ENCODE results near the gene STK32B.
"Not testable (repeated sequence)": the region's sequence is repeated elsewhere in the genome, so short reads cannot be mapped to it uniquely, and the experiment has no call there.

The STK32B gene

GRCh38 chr4:5283837-5284236 lies 232.6 kb downstream of the STK32B start:
- Histone ChIP-seq H3K4me1 (no peaks in the 10 kb centered on the region), H3K27me3 (peaks cover 3% of the 10 kb centered on the region; the same call in 1 of the 2 replicates), H3K4me3 (ENCODE audit: low read depth, low read length) (no peak overlapping the region), H3K36me3 (no peaks in the 10 kb centered on the region), H3K9me3 (no peaks in the 10 kb centered on the region)
- TF ChIP-seq CTCF (IDR thresholded peaks at IDR 0.05; ENCODE audit: low read depth, low read length) = no peak
- DNase-seq = no peak

- H3K27me3 ChIP-seq = peaks cover 4% of the 10 kb centered on the region; the same call in 1 of the 2 replicates
- no peaks in the 10 kb centered on the region for H3K9me3 ChIP-seq
- H3K4me3 ChIP-seq (ENCODE audit: low read depth, low read length) = no peak overlapping the region
- no peaks in the 10 kb centered on the region for H3K4me1 ChIP-seq
- TF ChIP-seq CTCF (IDR thresholded peaks at IDR 0.05; ENCODE audit: low read depth, low read length) = no peak
- DNase-seq = no peak
- H3K36me3 ChIP-seq = no peaks in the 10 kb centered on the region
These were observed 233.2 kb downstream of the STK32B start for GRCh38 chr4:5284517-5284916.

- 0 out of 2 replicates have a peak, but pooled peaks cover 4% of the 10 kb centered on the region for H3K27me3 ChIP-seq
- H3K9me3 ChIP-seq = no peaks in the 10 kb centered on the region
- DNase-seq = no peak
- no peaks in the 10 kb centered on the region for H3K36me3 ChIP-seq
- no peak for TF ChIP-seq CTCF (IDR thresholded peaks at IDR 0.05; ENCODE audit: low read depth, low read length)
- no peaks in the 10 kb centered on the region for H3K4me1 ChIP-seq
- H3K4me3 ChIP-seq (ENCODE audit: low read depth, low read length) = no peak overlapping the region
These were observed 240.8 kb downstream of the STK32B start for GRCh38 chr4:5292101-5292500.

- not testable (repeated sequence) for H3K36me3 ChIP-seq, H3K4me1 ChIP-seq, H3K27me3 ChIP-seq
These were observed 246.9 kb downstream of the STK32B start for GRCh38 chr4:5298000-5298787.

DNA sequence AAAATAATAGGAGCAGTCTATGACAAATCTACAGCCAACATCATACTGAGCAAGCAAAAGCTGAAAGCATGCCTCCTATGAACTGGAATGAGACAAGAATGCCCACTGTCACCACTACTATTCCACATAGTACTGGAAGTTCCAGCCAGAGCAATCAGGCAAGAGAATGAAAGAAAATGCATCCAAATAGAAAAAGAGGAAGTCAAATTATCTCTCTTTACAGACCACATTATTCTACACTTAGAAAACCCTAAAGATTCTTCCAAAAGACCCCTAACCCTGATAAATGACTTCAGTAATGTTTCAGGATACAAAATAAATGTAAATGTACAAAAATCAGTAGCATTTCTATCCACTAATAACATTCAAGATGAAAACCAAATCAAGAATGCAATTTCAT lies 249.0 kb downstream of the STK32B start:
- H3K9me3 ChIP-seq = no peaks in the 10 kb centered on the region
- TF ChIP-seq CTCF (IDR thresholded peaks at IDR 0.05; ENCODE audit: low read depth, low read length) = no peak
- no peak overlapping the region for H3K4me3 ChIP-seq (ENCODE audit: low read depth, low read length)
- no peaks in the 10 kb centered on the region for H3K36me3 ChIP-seq
- no peaks in the 10 kb centered on the region for H3K27me3 ChIP-seq
- H3K4me1 ChIP-seq = no peaks in the 10 kb centered on the region
- DNase-seq = no peak

More at GRCh38 chr4:5298000-5298787, 246.9 kb downstream of the STK32B start:
- H3K9me3 ChIP-seq; DNase-seq; H3K4me3 ChIP-seq (ENCODE audit: low read depth, low read length): not testable (repeated sequence)

- H3K27me3 ChIP-seq = no peaks in the 10 kb centered on the region
- no peaks in the 10 kb centered on the region for H3K36me3 ChIP-seq
- no peaks in the 10 kb centered on the region for H3K9me3 ChIP-seq
- peak; percentile 15 for DNase-seq
- peak overlapping the region; percentile 29 for H3K4me3 ChIP-seq (ENCODE audit: low read depth, low read length)
- TF ChIP-seq CTCF (IDR thresholded peaks at IDR 0.05; ENCODE audit: low read depth, low read length) = peak; percentile 41; the same call in 1 of the 2 replicates
- H3K4me1 ChIP-seq = no peaks in the 10 kb centered on the region
These were observed 256.6 kb downstream of the STK32B start for GRCh38 chr4:5307928-5308327.

Measured in BE2C (cell line).